ENCODE measurements around the gene LGI4. TPM values are rescaled to one million over a fixed set of nuclear protein-coding genes. Genes with fewer than 3 reads are reported as not detected.

The LGI4 gene
- total and polyA plus RNA-seq, 7 donors, result 4.2 to 47.1 (median 31.6) TPM

DNA sequence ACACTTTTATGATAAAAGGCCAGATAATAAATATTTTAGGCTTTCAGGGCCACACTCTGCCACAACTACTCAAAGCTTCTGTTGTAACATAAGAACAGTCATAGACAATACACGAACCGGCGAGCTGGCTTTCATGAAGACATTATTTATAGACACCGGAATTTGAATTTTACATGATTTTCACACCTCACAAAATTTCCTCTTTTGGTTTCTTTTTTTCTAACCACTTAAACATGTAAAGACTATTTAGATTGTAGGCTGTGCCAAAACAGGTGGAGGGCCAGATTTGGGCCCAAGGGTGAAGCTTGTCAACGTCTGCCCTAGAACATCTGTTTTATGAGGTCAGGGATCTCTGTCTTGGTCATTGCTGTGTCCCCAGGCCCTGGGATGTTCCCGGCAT is 48.9 kb downstream of the LGI4 start:
- peaks cover 0 to 20% (median 18%) of the 10 kb centered on the region in 3 donors for H3K27me3 ChIP-seq
- WGBS, 2 donors, result 62 to 72% methylated on average over 6 of the region's 6 CpGs
- no peak overlapping the region for H3K27ac ChIP-seq
- intact Hi-C loops (cut with DNase I), result no loop called here
- no peaks in the 10 kb centered on the region for H3K36me3 ChIP-seq
- peaks cover 0 to 9% (median 6%) of the 10 kb centered on the region in 4 donors for H3K4me1 ChIP-seq
- TF ChIP-seq POLR2A (IDR thresholded peaks at IDR 0.05), result no peak
- no peak for TF ChIP-seq EP300 (IDR thresholded peaks at IDR 0.05)
- DNase-seq, result no peak
- no peak overlapping the region for H3K4me3 ChIP-seq
- no peaks in the 10 kb centered on the region for H3K9me3 ChIP-seq

GRCh38 chr19:35084509-35084762 is 50.4 kb downstream of the LGI4 start:
- Histone ChIP-seq H3K4me3 (no peak overlapping the region), H3K27me3 (peaks cover 0 to 5% (median 4%) of the 10 kb centered on the region in 3 donors), H3K27ac (no peak overlapping the region), H3K36me3 (no peaks in the 10 kb centered on the region), H3K4me1 (no peaks in the 10 kb centered on the region), H3K9me3 (no peaks in the 10 kb centered on the region)
- WGBS, 2 donors, result 81 to 89% methylated on average over 3 of the region's 3 CpGs
- intact Hi-C loops (cut with DNase I), result no loop called here
- DNase-seq, result no peak
- TF ChIP-seq POLR2A (IDR thresholded peaks at IDR 0.05), result no peak
- no peak for TF ChIP-seq EP300 (IDR thresholded peaks at IDR 0.05)
- TF ChIP-seq CTCF (IDR thresholded peaks at IDR 0.05), result no peak
- TF ChIP-seq POLR2AphosphoS5 (IDR thresholded peaks at IDR 0.05), result no peak

DNA sequence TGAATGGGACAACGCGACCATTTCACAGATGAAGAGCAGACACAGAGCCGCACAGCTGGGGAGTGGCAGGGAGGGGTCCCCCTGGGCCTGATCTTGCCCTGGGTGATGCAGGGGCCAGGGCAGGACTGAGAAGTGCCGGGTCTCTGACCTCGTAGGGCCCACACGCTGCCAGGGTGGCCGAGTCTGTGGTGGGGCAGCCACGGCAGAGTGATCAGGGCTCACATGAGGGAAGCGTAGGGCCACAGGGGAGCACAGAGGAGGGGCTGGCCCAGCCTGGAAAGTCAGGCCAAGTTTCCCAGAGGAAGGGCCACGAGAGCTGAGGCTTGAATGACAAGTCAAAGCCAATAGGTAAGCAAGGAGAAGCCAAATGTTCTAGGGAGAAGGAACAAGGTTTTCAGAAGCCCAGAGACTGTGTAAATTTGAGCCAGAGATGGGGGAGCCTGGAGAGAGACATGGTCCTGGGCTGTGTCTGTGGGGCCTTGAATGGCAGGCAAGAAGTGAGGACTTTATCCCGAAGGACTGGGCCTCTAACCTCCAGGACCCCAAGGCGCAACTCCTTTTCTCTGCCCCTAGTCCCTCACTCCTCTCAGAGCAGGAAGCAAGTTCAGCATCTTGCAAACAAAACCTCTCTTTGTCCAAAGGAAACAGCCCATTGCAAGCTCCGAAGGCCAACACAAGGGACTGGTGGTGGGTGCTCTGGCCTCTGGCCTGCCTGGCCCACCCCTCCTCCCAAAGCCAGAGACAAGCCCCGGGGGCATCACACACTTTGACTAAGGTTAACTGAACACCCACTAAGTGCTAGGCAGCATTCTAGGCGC is 51.0 kb downstream of the LGI4 start:
- Histone ChIP-seq H3K36me3 (no peaks in the 10 kb centered on the region), H3K4me1 (no peaks in the 10 kb centered on the region), H3K9me3 (no peaks in the 10 kb centered on the region), H3K4me3 (no peak overlapping the region), H3K27ac (no peak overlapping the region), H3K27me3 (peaks cover 0 to 3% (median 0%) of the 10 kb centered on the region in 3 donors)
- 75 to 86% methylated on average over 15 of the region's 15 CpGs for WGBS, 2 donors
- intact Hi-C loops (cut with DNase I), result no loop called here
- TF ChIP-seq EP300 (IDR thresholded peaks at IDR 0.05) (no peak), CTCF (IDR thresholded peaks at IDR 0.05) (no peak), POLR2A (IDR thresholded peaks at IDR 0.05) (no peak), POLR2AphosphoS5 (IDR thresholded peaks at IDR 0.05) (no peak)
- DNase-seq, result no peak

GRCh38 chr19:35081201-35081600 is 53.7 kb downstream of the LGI4 start:
- WGBS, 2 donors, result 88 to 90% methylated on average over 6 of the region's 6 CpGs
- H3K27ac ChIP-seq, result no peak overlapping the region
- no peak for TF ChIP-seq EP300 (IDR thresholded peaks at IDR 0.05)
- no peak for TF ChIP-seq POLR2AphosphoS5 (IDR thresholded peaks at IDR 0.05)
- no peak for TF ChIP-seq CTCF (IDR thresholded peaks at IDR 0.05)
- no peak for TF ChIP-seq POLR2A (IDR thresholded peaks at IDR 0.05)

GRCh38 chr19:35080613-35081170 is 54.2 kb downstream of the LGI4 start:
- H3K4me3 ChIP-seq, result no peak overlapping the region
- 82 to 91% methylated on average over 16 of the region's 16 CpGs for WGBS, 2 donors
- no peak overlapping the region for H3K27ac ChIP-seq
- no peaks in the 10 kb centered on the region for H3K9me3 ChIP-seq
- H3K36me3 ChIP-seq, result no peaks in the 10 kb centered on the region
- DNase-seq, result no peak
- no peaks in the 10 kb centered on the region for H3K4me1 ChIP-seq
- H3K27me3 ChIP-seq, result no peaks in the 10 kb centered on the region
- no peak for TF ChIP-seq POLR2AphosphoS5 (IDR thresholded peaks at IDR 0.05)
- TF ChIP-seq EP300 (IDR thresholded peaks at IDR 0.05), result no peak
- no peak for TF ChIP-seq POLR2A (IDR thresholded peaks at IDR 0.05)
- no peak for TF ChIP-seq CTCF (IDR thresholded peaks at IDR 0.05)
- intact Hi-C loops (cut with DNase I), result no loop called here

More at GRCh38 chr19:35081201-35081600, 53.7 kb downstream of the LGI4 start:
- H3K27me3 ChIP-seq, result no peaks in the 10 kb centered on the region
- H3K4me3 ChIP-seq, result no peak overlapping the region
- H3K9me3 ChIP-seq, result no peaks in the 10 kb centered on the region
- DNase-seq, result no peak
- H3K4me1 ChIP-seq, result no peaks in the 10 kb centered on the region
- intact Hi-C loops (cut with DNase I), result no loop called here
- no peaks in the 10 kb centered on the region for H3K36me3 ChIP-seq

Data from sigmoid colon (tissue), 7 donors.